GM23338 (cell line): Measurements from ENCODE around the gene BMX. TPM values are rescaled to one million over a fixed set of nuclear protein-coding genes. Genes with fewer than 3 reads are reported as not detected.

Experiments
- ATAC-seq: fragments of 200-7000 bp; cut with Tn5 transposase; 3 replicates; pipeline ENCODE4 v1.9.1; 2020
- DNase-seq: peaks from one replicate; pipeline ENCODE4 v3.0.0-alpha.2; 2015; ENCODE audit warnings: low spot score
- H2AFZ ChIP-seq: fragments of 200-600 bp; sonication (generic); 2 replicates; pipeline ENCODE4 v1.8.0; 2016; ENCODE audit warnings: antibody characterized with exemption, mild to moderate bottlenecking, moderate library complexity
- H3F3A ChIP-seq: fragments of 200-600 bp; sonication (generic); replicated peaks from 2 replicates; pipeline ENCODE4 v1.8.0; 2017; ENCODE audit warnings: antibody characterized with exemption, mixed run types, low read depth
- H3K27ac ChIP-seq: fragments of 200-600 bp; sonication (generic); 2 replicates; pipeline ENCODE4 v1.6.1; 2016; ENCODE audit warnings: low read depth
- H3K27me3 ChIP-seq: fragments of 200-600 bp; sonication (generic); 2 replicates; pipeline ENCODE4 v1.8.0; 2016; ENCODE audit warnings: mild to moderate bottlenecking, mixed run types, moderate library complexity; ENCODE audit not compliant: insufficient read depth
- H3K36me3 ChIP-seq: fragments of 200-600 bp; sonication (generic); 2 replicates; pipeline ENCODE4 v1.8.0; 2016; ENCODE audit warnings: mild to moderate bottlenecking; ENCODE audit not compliant: insufficient read depth
- H3K4me1 ChIP-seq: fragments of 200-600 bp; sonication (generic); 2 replicates; pipeline ENCODE4 v1.8.0; 2016; ENCODE audit warnings: mild to moderate bottlenecking, moderate library complexity; ENCODE audit not compliant: insufficient read depth
- H3K4me2 ChIP-seq: fragments of 200-600 bp; sonication (generic); 2 replicates; pipeline ENCODE4 v1.7.1; 2017; ENCODE audit warnings: mixed run types
- H3K4me3 ChIP-seq: fragments of 200-600 bp; sonication (generic); 2 replicates; pipeline ENCODE4 v1.6.1; 2016; ENCODE audit warnings: mixed run types
- H3K79me2 ChIP-seq: fragments of 200-600 bp; sonication (generic); replicated peaks from 2 replicates; pipeline ENCODE4 v1.8.0; 2017; ENCODE audit warnings: mild to moderate bottlenecking; ENCODE audit not compliant: insufficient read depth
- H3K9me2 ChIP-seq: fragments of 200-600 bp; sonication (generic); 2 replicates; pipeline ENCODE4 v1.8.0; 2017; ENCODE audit not compliant: insufficient read depth
- H4K20me1 ChIP-seq: fragments of 200-600 bp; sonication (generic); replicated peaks from 2 replicates; pipeline ENCODE4 v1.8.0; 2017; ENCODE audit warnings: mild to moderate bottlenecking; ENCODE audit not compliant: insufficient read depth
- H3K27ac Mint-ChIP-seq: 2 replicates; pipeline ENCODE4 v1.8.0; 2020; ENCODE audit warnings: inconsistent platforms, mild to moderate bottlenecking, moderate library complexity, mixed read lengths
- H3K27me3 Mint-ChIP-seq: 3 replicates; pipeline ENCODE4 v1.8.0; 2022; ENCODE audit warnings: low read depth, mild to moderate bottlenecking, moderate library complexity, mixed read lengths, inconsistent platforms; ENCODE audit not compliant: insufficient read depth, poor library complexity
- H3K36me3 Mint-ChIP-seq: 3 replicates; pipeline ENCODE4 v1.8.0; 2021; ENCODE audit warnings: low read depth, mild to moderate bottlenecking, inconsistent platforms, moderate library complexity, mixed read lengths
- H3K4me1 Mint-ChIP-seq: 3 replicates; pipeline ENCODE4 v1.8.0; 2020; ENCODE audit warnings: mild to moderate bottlenecking, inconsistent platforms, mixed read lengths
- H3K4me3 Mint-ChIP-seq: 3 replicates; pipeline ENCODE4 v1.8.0; 2021; ENCODE audit warnings: moderate library complexity, mild to moderate bottlenecking, inconsistent platforms, mixed read lengths
- H3K9me3 Mint-ChIP-seq: 3 replicates; pipeline ENCODE4 v1.8.0; 2020; ENCODE audit warnings: moderate library complexity, mild to moderate bottlenecking, inconsistent platforms, mixed read lengths
- CREB1 ChIP-seq: fragments of 250-450 bp; sonication (Bioruptor Pico); IDR thresholded peaks from 2 replicates; pipeline ENCODE4 v1.5.0; 2020; ENCODE audit warnings: low read depth, mild to moderate bottlenecking, moderate library complexity
- CTCF ChIP-seq, 2 experiments: fragments of 200-600 bp in 1 of 2; sonication (generic) in 1 of 2; conservative IDR thresholded peaks; 2 replicates each; pipeline versions ENCODE4 v1.5.1 to v1.6.1; 2016 to 2017; ENCODE audit warnings: antibody characterized with exemption in 2 of 2, low read depth in 2 of 2, mild to moderate bottlenecking in 2 of 2, moderate library complexity in 1 of 2
- ETS1 ChIP-seq: IDR thresholded peaks from 2 replicates; pipeline ENCODE4 v1.6.1; 2016; ENCODE audit warnings: antibody characterized with exemption
- EZH2 ChIP-seq: fragments of 200-600 bp; sonication (generic); IDR thresholded peaks from one replicate; pipeline ENCODE4 v1.8.0; 2017; ENCODE audit warnings: antibody characterized with exemption, mild to moderate bottlenecking, low read depth; ENCODE audit not compliant: unreplicated experiment
- EZH2phosphoT487 ChIP-seq: fragments of 200-600 bp; sonication (generic); IDR thresholded peaks from one replicate; pipeline ENCODE4 v1.8.1; 2018; ENCODE audit warnings: antibody characterized with exemption; ENCODE audit not compliant: unreplicated experiment
- JUNB ChIP-seq: IDR thresholded peaks from one replicate; pipeline ENCODE4 v1.6.1; 2016; ENCODE audit warnings: antibody characterized with exemption; ENCODE audit not compliant: unreplicated experiment
- NANOG ChIP-seq: IDR thresholded peaks from 2 replicates; pipeline ENCODE4 v1.6.1; 2016; ENCODE audit warnings: antibody characterized with exemption, borderline replicate concordance
- POLR2AphosphoS5 ChIP-seq: IDR thresholded peaks from 2 replicates; pipeline ENCODE4 v1.6.1; 2016; ENCODE audit warnings: antibody characterized with exemption, low read depth
- REST ChIP-seq: IDR thresholded peaks from one replicate; pipeline ENCODE4 v1.6.1; 2018; ENCODE audit warnings: antibody characterized with exemption; ENCODE audit not compliant: unreplicated experiment
- STAT1 ChIP-seq: IDR thresholded peaks from one replicate; pipeline ENCODE4 v1.6.1; 2016; ENCODE audit warnings: antibody characterized with exemption; ENCODE audit not compliant: unreplicated experiment
- ZNF114 ChIP-seq: fragments of 250-450 bp; sonication (Bioruptor Pico); IDR thresholded peaks from 2 replicates; pipeline ENCODE4 v1.5.0; 2020; ENCODE audit warnings: mild to moderate bottlenecking, moderate library complexity
- ZNF331 ChIP-seq: fragments of 250-450 bp; sonication (Bioruptor Pico); IDR thresholded peaks from 2 replicates; pipeline ENCODE4 v1.5.0; 2020; ENCODE audit warnings: low read depth, mild to moderate bottlenecking, moderate library complexity
- ZNF462 ChIP-seq: fragments of 250-450 bp; sonication (Bioruptor Pico); IDR thresholded peaks from 2 replicates; pipeline ENCODE4 v1.5.0; 2020; ENCODE audit warnings: mild to moderate bottlenecking, moderate library complexity
- polyA plus RNA-seq: library from polyadenylated mRNA; unstranded; fragments of >200 nt; fragmentation: Nextera tagmentation; extraction: Ambion mirVana; gene quantifications from 2 replicates; pipeline ENCODE4 v1.2.1, GENCODE V29; 2016
- total RNA-seq: library from RNA; depleted of rRNA; stranded (reverse); fragments of >200 nt; shearing (Covaris generic); gene quantifications from 2 replicates; pipeline ENCODE4 v1.2.3, GENCODE V29; 2014

Gene BMX
- total and polyA plus RNA-seq, 2 experiments from 2014 or later = not detected

GRCh38 chrX:15599461-15599860, 98.9 kb downstream of the BMX start:
- H3K27me3 Mint-ChIP-seq = peaks cover 4% of the 10 kb centered on the region
- Histone ChIP-seq H2AFZ (no peak overlapping the region), H3K79me2 (no peaks in the 10 kb centered on the region), H3F3A (no peaks in the 10 kb centered on the region), H3K27me3 (no peaks in the 10 kb centered on the region), H4K20me1 (no peaks in the 10 kb centered on the region), H3K4me2 (no peak overlapping the region), H3K36me3 (no peaks in the 10 kb centered on the region), H3K4me1 (no peaks in the 10 kb centered on the region), H3K9me2 (no peaks in the 10 kb centered on the region), H3K27ac (no peak overlapping the region), H3K4me3 (no peak overlapping the region)
- ATAC-seq (no peak), DNase-seq (no peak)
- no peak overlapping the region for H3K27ac Mint-ChIP-seq
- no peaks in the 10 kb centered on the region for H3K4me1 Mint-ChIP-seq
- no peaks in the 10 kb centered on the region for H3K9me3 Mint-ChIP-seq
- H3K4me3 Mint-ChIP-seq = no peak overlapping the region
- H3K36me3 Mint-ChIP-seq = no peaks in the 10 kb centered on the region
- TF ChIP-seq ZNF462 = no peak
- TF ChIP-seq ZNF114 (CRISPR knock-in tag) = no peak
- no peak for TF ChIP-seq ZNF331 (CRISPR knock-in tag)
- no peak for TF ChIP-seq JUNB
- no peak for TF ChIP-seq CREB1 (CRISPR knock-in tag)
- no peak for TF ChIP-seq NANOG
- TF ChIP-seq EZH2 = no peak
- no peak for TF ChIP-seq REST
- TF ChIP-seq CTCF (conservative IDR thresholded peaks at IDR 0.05; ENCODE audit: low read depth in 2 of 2) = no peak
- no peak for TF ChIP-seq EZH2phosphoT487
- TF ChIP-seq STAT1 = no peak
- no peak for TF ChIP-seq ETS1
- TF ChIP-seq POLR2AphosphoS5 = no peak
